Activated T-cell treated with anti-CD3 and anti-CD28 coated beads, Interleukin-2, amount 50 U/mL, for 1 hour (primary cell): ENCODE results near the gene LRRC47.

Experiments used
- DNase-seq: peaks from one replicate; pipeline ENCODE4 v3.0.0-alpha.2; 2020

Gene LRRC47

DNA sequence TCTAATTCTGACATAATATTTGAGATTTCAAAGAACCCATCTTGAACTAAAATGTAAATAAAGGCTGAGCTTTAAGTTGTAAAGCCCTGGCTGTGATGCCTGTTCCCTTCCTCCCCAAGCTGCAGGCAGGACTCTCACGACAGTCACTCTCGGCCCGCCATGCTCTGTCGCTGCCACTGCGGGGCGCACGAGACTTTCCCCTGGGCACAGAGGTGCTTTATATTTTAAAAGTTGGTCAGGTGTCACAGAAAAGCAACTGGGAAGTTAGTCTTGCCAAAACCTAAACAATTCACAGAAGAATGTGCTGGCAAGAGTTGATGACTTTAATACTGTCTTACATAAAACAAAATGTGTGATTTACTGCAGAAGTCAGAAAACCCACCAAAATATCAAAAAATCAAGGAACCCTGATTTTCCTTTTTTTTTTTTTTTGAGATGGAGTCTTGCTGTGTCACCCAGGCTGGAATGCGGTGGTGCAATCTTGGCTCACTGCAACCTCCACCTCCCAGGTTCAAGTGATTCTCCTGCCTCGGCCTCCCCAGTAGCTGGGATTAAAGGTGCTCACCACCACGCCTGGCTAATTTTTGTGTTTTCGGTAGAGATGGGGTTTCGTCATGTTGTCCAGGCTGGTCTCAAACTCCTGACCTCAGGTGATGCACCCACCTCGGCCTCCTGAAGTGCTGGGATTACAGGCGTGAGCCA is 10.7 kb downstream of the LRRC47 start:
- no peak for DNase-seq

GRCh38 chr1:3785045-3785444 is 11.3 kb downstream of the LRRC47 start:
- DNase-seq, result no peak

- no peak for DNase-seq
These were observed 12.4 kb downstream of the LRRC47 start for GRCh38 chr1:3783651-3784474.

- DNase-seq, result no peak
These were observed 15.4 kb downstream of the LRRC47 start for GRCh38 chr1:3780901-3781300.

DNA sequence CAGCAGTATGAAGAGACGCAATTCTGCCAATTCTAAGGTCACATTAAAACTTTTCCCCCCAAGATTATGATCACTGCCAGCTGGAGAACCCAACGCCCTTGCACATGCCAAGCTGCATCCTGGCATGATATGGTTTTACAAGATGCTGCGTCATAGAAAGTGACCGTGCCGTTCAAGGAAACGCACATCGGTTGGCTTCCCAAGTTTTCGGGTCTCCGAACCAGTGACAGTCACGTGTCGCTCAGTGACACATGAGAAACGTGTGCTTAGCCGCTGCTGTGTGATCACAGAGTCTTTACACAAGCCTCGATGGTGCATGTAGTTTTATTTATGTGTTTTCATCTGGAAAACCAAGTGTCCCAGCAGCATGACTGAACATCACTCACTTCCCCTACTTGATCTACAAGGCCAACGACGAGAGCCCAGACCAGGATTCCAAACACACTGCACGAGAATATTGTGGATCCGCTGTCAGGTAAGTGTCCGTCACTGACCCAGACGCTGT is 16.3 kb downstream of the LRRC47 start:
- DNase-seq, result no peak

DNA sequence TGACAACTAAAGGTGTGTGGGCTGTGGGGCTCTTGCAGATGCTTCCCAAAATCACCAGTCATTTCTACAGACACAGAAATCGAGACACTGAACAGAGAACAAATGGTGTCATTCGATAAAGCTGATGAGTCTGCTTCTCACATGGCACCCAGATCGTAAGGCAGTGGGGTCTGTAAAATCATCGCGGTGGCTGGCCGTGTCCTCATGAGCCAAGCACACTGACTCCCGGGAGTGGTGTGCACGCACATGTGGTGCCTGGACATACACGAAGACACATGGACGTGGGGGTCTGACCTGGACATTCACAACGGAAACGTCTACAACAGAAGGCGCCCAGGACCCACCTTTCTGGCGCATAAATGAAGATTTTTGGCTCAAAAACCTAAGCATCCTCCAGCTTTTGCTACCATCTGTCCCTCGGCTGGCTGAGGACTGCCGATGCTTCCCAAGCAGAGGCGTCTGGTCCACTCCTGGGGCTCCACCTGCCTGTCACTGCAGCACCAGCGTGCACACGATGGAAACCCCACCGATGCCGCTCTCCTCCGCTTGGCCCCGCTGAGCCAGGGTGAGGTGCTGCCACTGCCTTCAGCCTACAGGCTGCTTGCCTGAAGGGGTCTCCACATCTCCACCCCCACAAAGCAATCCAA is 16.9 kb downstream of the LRRC47 start:
- no peak for DNase-seq

- no peak for DNase-seq
These were observed 17.6 kb downstream of the LRRC47 start for GRCh38 chr1:3778590-3779264.

GRCh38 chr1:3777647-3778589 is 18.4 kb downstream of the LRRC47 start:
- DNase-seq, result no peak

- DNase-seq, result no peak
These were observed 19.2 kb downstream of the LRRC47 start for GRCh38 chr1:3777078-3777547.

GRCh38 chr1:3776231-3776961 is 19.9 kb downstream of the LRRC47 start:
- no peak for DNase-seq

DNA sequence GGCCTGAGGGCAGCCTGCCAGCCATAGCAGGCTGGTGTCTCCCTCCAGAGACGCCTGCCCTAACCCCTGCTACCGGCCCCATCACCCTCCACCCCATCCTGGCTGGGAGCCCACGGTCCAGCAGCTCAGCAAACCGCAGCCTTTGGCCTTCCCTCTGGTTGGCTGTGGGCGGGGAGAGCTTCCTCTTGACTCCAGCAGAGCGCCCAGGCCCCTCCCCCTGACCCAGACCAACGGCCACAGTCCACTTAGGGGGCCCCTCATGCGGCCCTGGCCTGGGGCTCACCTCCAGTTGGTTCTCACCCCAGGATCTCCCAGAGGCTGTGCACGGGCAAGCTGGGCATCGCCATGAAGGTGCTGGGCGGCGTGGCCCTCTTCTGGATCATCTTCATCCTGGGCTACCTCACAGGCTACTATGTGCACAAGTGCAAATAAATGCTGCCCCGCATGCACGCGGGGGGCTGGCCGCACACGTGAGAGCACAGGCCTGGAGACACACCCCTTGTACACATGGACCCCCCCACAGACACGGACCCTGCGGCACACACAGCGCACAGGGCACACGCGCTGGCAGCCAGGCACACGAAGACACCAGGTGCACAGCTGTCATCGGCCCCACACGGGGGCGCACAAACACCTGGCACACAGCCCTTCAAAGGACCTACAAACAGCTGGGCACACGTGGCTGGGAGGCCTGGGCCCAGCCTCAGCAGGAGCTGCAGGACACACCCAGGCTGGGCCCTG is 20.6 kb downstream of the LRRC47 start:
- DNase-seq, result peak; percentile 51

DNA sequence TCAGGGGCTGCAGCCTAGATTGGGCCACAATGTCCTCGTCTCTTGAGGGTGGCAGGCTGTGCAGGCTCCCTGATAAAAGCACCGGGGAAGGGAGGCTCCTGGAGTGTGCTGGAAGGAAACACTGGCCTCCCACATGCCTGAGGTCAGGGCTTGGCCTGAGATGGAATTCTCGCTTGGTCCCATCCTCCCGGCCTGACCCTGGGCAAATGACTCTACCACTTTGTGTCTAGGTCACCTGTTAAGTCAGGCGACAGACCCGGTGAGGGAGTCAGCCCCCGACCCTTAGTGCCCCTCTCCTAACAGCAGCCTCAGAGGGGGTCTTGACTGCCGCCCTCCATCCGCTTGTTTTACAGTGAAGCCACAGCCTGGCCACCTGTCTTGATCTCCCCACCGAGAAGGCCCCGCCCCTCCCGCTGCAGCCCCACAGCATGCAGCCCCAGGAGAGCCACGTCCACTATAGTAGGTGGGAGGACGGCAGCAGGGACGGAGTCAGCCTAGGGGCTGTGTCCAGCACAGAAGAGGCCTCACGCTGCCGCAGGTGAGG is 21.3 kb downstream of the LRRC47 start:
- no peak for DNase-seq

DNA sequence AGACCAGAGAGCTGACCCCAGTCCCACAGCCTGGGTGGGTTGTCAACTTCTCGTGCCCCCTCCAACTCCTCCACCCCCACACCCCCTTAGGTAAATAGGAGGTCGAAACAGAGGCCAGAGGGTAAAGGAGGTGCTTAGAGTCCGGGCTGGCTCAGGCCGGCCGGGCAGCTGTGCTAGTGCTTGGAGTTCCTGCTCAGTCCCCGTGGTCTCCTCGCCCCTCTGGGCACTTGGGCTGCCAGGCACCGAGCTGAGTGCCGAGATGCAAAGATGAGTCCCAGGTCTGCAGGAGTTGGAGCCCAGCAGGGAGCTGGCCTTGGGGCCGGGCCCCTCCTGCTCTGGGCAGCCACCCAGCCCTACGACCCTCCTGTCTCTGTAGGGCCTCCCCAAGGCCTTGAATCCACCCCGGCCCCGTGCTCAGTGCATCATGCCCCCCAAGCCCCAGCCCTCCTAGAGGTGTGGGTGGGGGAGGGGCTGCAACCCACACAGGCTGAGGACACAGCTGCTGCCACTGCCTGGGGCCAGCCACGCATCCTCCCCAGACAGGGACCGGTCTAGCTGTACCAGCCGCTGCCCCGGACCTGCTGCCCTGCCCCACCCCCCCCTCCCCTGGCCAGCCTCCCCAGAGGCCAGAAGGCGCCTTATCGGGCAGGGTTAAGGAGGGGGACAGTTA is 21.9 kb downstream of the LRRC47 start:
- no peak for DNase-seq

- DNase-seq, result no peak
These were observed 22.6 kb downstream of the LRRC47 start for GRCh38 chr1:3773572-3774275.

- DNase-seq, result peak; percentile 39
These were observed 23.4 kb downstream of the LRRC47 start, which contains the start of gene SMIM1 for GRCh38 chr1:3772715-3773571. TSS of gene SMIM1 (plus strand) at chr1:3772749. CDS start at chr1:3775374, 2,625 bp downstream.

GRCh38 chr1:3772027-3772714 is 24.1 kb downstream of the LRRC47 start:
- peak; percentile 85 for DNase-seq
